Kidney glomerular epithelial cell (primary cell): ENCODE results near the gene ESYT3.
A peak's percentile ranks its signal among the peaks of the same experiment; 100 is the strongest.

ENCODE experiments used
- DNase-seq: peaks from one replicate; lab custom pipeline; 2025; lab: John Stamatoyannopoulos, UW

The ESYT3 gene, protein sequence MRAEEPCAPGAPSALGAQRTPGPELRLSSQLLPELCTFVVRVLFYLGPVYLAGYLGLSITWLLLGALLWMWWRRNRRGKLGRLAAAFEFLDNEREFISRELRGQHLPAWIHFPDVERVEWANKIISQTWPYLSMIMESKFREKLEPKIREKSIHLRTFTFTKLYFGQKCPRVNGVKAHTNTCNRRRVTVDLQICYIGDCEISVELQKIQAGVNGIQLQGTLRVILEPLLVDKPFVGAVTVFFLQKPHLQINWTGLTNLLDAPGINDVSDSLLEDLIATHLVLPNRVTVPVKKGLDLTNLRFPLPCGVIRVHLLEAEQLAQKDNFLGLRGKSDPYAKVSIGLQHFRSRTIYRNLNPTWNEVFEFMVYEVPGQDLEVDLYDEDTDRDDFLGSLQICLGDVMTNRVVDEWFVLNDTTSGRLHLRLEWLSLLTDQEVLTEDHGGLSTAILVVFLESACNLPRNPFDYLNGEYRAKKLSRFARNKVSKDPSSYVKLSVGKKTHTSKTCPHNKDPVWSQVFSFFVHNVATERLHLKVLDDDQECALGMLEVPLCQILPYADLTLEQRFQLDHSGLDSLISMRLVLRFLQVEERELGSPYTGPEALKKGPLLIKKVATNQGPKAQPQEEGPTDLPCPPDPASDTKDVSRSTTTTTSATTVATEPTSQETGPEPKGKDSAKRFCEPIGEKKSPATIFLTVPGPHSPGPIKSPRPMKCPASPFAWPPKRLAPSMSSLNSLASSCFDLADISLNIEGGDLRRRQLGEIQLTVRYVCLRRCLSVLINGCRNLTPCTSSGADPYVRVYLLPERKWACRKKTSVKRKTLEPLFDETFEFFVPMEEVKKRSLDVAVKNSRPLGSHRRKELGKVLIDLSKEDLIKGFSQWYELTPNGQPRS

DNA sequence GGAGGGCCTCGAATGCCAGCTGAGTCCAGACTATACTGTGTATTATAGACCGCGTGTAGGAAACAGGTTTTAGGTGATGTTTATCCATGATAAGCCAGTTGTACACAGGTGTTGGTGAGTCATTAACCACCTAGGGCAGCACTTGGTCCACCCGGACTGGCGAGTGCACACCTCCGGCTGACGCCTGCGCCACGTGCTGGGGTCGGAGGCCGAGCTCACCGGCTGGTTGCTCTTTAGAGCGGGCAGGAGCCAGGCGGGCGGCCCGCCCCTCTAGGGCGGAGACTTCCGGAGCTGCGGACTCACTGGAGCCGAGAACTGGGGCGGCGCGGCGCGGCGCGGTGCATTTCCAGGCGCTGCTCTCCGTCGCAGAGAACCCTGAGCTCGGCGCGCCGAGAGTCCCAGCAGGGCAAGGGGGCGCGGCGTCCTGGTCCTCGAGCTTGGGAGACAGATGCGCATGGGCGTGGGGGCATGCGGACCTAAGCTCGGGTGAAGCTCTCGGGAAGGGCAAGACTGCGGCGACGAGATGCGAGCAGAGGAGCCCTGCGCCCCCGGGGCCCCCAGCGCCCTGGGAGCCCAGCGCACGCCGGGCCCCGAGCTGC, at the start of gene ESYT3:
Gene ESYT3 (plus strand): TSS at position 341 of the 599 bp plus-strand sequence. CDS start 183 bp downstream, at position 524.
- DNase-seq: peak; percentile 30

DNA sequence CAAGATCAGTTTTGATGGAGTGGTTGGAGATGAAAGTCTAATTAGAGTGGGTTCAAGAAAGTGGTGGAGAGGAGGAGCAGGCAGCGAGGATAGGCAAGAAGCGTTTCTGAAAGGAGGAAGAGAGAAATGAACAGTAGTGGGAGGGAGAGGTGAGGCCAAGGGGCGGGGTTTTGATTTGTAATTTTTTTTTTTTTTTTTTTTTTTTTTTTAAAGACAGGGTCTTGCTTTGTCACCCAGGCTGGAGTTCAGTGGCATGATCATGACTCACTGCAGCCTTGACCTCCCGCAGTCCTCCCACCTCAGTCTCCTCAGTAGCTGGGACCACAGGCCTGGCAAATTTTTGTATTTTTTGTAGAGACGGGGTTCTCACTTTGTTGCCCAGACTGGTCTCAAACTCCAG, 49.4 kb upstream of the ESYT3 start:
- DNase-seq: no peak

DNA sequence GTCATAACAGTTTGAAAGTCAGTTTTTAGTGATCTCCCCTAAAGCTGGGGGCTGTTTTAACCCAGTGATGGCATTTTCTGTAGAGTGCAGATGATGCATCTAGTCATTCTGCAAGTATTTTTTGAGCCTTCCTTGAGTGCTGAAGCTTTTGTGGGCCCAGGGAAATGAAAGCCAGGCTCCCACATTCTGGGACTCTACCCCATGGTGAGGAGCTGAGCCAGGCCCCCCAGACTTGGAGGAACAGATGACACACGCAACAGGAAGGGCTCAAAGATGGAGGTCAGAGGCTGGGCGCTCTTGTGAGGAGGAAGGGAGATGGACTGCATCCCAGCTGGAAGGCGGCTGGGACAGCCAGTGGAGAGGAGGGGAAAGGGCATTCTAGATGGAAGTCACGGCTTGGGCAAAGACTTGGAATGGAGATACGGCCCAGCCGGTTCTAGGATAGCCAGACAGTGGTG, 45.2 kb upstream of the ESYT3 start:
- no peak for DNase-seq

DNA sequence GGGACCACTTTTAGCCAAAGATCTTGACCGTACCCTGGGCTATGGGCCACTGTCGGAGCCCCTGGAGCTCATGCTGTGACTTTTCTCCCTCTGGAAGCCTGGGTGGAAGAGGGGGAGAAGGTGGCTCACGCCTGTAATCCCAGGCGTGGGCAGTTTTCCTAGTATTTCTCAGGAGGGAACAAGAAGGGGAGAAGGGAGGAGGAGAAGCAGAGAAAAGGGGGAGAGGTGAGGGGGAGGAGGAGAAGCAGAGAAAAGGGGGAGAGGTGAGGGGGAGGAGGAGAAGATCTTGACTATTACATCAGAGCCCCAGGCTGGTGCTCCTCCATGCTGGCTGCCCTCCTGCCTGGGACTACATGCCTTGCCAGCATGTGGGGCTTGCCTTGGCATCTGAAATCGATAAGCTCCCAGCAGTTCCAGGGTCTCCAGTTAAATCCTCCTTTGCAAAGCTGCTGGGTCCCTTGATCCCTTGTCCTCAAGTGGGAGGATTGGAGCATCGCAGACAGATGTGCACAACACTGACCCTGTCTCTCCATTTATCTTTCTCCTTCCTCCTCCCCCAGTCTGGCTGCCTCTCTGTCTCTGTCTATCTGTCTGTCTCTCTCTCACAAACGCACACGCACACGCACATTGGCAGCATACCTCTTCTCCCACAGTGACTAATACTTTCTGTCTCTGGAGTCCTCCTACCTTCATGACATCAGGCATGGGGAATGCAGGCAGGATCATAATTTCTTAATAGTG, 44.4 kb upstream of the ESYT3 start:
- DNase-seq: peak; percentile 99

DNA sequence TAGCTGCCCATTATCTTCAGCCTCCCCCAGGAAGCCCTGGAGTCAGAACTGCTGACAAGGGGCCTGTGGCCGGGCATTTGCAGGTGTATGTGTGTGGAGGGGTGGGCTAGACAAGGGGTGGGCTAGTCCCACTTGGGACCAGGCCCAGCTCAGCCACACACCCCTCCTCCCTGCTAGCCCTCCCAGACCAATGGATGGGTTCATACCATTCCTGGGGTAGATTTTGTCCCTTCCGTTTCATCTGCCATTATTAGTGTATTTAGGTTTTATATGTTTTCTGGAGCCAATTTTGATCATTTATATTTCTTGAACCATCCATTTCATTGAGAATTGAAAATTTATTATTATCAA, 43.9 kb upstream of the ESYT3 start:
- DNase-seq: no peak

DNA sequence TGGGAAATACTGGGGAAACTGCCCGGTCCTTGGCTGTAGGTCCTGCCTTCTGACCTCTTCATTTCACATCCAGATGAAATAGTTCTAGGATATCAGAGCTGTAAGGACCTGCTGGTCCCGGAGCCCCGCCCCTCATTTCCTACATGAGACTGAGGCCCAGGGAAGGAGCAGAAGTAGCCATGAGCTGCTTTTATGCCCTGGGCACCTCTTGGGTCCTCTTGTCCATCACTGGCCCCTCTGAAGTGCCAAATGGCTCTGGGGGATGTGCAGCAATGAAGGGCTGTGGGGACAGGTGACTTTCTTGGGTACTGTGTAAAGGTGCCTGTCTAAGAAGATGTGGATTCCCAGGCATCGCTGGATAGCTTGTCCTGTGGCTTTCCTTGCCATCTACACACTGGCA, 40.3 kb upstream of the ESYT3 start:
- no peak for DNase-seq

DNA sequence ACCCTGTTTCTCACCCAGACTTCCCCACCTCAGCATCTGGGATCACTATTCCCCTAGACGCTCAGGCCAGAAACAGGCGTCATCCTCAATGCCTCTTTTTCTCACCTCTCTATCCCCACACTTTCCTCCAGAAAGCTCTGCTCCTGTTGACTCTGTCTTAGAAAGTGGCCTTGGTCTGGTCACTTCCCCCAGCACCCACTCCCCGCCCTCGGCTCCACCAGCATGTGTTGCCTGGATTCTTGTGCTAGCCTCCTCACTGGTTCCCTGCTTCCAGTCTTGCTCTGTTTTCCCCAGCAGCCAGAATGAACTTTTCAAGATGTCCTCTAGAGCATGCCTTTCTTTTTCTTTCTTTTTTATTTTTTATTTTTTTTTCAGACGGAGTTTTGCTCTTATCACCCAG, 39.7 kb upstream of the ESYT3 start:
- no peak for DNase-seq

DNA sequence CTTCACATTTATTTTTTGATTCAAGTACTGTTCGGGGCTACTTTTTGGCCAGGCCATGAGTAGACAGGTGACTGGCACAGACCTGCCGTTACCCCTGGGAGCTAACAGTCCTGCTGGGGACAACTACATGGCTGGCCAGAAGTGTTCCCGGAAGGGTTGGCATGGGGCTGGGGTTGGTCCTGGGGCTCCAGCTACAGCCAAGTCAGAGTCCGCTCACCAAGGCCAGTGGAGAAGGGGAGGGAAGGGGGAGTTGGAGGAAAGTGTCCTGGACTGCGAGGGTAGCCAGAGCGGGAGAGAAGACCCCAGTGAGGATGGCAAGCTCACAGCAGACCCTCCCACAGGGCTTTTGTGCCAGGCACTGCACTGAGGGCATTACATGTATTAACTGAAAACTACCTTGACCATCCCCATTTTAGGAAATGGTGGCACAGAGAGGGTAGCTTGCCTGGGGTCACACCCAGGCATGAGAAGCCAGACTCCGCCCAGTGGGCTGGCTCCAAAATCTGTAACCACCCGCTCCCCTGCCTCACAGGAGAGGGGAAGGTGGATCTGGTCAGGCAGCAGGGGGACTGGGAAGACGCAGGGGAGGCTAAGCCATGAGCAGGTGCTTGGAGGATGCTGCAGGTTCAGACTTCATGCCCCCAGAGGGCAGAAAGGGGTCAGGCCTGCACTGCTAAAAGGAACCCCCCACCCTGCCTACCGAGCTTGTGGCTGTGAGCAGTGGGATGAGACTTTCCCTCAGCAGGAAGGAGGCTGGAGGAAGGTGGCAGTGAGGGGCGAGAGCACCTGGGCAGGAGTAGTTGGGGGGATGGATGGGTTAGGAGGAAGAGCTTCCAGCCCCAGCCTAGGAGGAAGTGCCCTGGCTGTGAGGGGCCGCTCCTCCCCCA, 38.3 kb upstream of the ESYT3 start:
- DNase-seq: no peak

DNA sequence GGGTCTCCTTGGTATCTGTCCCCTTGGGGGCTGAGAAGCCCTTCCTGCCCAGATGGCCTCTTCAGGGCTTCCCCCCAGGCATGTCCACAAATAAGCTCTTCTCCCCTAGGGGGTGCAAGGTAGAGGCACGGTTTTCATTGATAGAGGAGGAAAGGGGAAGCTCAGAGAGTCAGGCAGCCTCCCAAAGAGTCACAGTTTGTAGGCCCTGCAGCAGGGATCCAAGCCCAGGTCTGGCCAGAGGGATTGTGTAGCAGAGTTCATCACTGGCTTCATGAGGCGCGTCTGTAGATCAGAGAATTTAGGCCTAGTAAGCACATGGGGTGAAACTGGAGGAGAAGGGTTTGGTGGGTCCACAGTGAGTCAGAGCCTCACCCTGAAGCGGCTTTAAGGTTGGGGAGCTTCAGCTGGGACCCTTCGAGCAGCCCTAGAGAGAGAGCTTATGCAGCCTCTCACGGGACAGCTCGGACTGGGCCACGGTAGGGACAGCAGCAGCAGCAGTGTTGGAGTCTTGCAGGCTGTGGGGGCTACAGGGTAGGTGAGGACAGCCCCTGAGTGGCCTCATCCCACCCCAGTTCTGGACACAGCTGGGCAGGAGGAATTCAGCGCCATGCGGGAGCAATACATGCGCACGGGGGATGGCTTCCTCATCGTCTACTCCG, 37.5 kb upstream of the ESYT3 start:
- no peak for DNase-seq

DNA sequence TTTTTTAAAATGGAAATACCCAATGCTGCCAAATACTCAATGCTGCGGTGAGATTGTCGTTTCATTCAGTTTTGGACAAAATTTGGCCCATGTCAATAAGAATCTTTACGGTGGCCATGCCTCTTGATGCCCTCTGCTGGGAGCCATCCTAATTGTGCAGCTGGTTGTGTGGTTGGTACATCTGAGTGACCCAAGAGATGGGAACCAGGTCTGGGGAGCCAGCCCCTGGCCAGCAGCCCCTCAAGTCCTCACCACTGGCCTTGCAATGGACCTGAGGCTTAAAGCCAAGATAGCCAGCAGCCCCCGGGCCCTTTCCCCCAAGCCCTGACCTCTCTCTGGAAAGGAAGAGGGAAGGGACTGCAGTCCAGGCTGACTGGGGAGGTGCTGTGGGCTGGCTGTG, 36.4 kb upstream of the ESYT3 start:
- no peak for DNase-seq

DNA sequence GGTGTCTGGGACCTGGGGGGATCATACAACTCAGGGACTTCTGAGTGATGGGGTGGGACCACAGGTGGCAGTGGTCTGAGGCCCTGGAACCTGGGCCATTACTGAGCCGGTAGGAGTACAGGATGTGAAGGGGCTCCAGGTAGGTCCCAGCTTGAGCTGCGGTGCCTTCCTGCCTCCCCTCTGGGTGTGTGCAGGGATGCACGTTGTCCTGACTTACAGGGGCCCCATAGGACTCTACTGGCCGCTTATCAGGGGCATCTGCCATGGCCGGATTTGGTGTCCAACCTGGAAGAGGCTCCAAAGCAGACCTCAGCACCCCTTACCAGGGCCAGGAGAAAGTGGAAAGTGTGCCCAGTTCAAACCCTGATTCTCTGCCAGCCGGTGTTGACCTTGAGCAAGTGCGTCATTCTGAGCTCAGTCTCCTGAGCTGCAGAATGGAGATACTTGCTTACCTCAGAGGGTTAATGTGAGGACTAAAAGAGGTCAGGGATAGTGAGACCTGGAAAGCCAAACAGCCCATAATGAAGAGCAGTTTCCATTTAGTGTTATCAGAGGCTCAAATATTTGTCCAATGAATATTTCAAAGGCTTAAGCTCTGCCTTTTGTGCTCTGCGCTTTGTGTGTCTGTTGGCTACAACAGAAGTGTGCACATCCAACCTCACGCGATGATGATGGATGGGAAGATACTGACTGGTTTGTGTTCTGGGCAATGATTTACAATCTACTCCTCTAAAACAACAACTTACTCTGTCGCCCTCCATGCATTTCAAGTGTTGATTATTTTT, 35.4 kb upstream of the ESYT3 start:
- DNase-seq: peak; percentile 5

DNA sequence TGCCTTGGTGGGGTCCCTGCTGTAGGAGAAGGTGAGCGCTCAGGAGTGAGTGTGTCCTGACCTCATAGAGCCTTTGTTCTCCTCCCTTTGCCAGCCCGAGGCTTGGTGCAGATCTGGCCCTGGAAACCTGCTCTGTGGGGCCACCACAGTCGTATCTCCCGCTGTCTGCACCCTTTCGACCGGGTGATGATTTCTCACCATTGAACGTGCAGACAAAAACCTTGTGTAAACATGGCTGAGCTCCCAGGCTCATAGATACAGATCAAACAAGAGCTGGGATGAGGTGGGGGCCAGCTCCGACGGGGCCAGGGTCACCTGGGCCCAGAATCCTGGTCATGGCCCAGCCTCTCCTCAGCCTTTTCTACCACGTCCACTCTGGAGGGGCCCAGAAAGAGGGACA, 34.6 kb upstream of the ESYT3 start:
- no peak for DNase-seq

DNA sequence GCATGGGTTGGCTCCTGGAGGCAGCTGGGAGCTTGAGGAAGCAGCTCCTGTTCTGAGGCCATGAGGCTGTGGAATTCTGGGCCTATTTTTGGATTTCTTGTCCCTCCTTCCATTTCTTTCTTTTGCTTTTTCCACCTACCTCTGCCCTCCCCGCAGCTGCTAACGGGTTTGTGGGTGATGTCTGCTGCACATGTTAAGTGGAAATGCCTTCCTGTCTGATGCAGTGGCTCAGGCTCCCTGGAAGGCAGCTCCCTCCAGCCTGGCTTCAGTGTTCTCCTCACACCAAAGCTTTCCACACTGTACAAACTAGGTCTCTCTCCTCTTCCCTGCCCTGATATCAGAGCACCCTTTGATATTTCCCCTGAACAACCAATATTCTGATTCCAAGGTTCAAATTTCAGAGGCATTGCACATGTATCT, 33.8 kb upstream of the ESYT3 start:
- DNase-seq: no peak

DNA sequence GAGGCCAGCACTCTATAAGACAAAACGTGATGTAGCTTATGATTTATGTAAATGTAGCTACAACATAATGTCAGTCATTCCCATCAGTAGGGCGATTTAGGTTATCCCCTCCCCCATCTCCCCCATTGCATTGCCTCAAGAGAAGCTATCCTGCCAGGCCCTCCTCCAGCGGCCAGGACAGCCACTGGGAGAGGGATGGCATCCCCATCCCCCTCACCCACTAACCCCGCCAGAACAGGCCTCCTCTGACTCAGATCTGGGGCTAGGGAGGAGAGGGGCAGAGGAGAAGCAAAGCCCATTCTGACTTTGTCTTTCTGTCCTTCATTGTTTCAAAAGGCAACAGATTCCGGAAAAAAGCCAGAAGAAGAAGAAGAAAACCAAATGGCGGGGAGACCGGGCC, 32.6 kb upstream of the ESYT3 start:
- DNase-seq: no peak

DNA sequence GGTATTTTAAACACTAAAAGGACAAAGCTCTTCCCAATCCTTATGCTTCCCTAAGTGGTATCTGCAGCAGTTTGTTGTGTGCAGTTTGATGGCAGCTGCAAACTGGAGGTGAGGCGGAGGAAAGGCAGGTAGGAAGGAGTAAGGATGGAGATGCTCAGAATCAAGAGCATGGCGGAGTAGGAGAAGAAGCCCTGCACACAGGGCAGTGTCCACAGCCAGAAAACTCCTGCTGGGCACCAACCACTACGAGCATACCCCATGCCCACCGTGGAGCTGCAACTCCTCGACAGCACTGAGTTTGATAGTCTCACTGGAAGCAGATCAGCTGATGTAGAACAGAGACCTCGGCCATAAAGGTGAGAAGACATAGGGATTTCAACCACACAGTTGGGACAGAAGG, 30.3 kb upstream of the ESYT3 start:
- no peak for DNase-seq

DNA sequence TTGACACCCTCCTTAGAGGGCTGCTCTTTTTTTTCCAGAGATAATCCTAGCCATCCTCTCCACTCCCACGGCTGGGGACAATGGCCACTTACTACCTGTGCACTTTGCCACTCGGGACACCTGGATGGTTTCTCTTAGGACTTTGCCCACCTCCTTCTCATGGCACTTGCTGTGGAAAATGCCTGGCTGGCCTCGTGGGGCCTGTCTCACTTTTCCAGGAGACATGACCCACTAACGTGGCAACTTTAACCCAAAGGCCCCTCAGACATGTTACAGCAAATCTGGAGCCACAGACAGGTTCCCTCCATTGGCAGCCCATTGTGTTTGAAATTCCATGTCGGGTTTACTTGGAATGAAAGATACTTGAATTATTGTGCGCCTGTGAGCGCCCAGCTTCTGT, 29.4 kb upstream of the ESYT3 start:
- no peak for DNase-seq

DNA sequence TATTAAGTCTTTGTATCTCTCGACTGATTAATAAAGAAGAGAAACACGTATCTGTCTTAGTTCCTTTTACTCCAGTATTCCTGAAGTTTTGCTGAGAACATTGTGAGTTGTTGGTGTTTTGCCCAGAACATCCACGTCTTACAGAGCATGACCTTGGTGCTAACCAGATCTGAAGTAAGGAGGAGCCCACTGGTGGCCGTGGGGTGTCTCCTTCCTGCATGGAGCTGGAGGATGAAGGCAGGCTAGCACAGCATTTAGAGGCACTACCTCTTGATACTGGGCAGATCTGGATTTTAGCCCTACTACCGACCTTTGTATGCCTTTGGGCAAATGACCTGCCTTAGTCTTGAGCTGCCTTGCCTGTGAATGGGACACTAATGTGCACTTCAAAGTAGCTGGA, 28.9 kb upstream of the ESYT3 start:
- DNase-seq: no peak

DNA sequence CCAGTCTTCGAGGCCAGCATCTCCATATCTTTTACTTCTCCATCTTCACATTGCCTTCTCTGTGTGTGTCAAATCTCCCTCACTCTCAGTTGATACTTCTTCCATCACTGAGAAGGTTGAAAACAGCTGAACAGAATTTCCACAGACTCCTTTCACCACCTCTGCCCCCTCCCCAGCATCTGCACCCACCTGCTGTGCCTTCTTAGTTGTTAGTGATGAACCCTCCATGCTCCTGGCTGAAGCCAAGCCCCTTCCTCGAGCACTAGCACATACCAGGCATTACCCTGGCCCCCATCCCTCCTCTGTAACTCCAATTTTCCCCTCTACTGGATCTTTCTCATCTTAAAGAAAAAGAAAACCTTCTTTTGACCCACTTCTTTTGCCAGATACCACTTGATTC, 27.8 kb upstream of the ESYT3 start:
- no peak for DNase-seq

DNA sequence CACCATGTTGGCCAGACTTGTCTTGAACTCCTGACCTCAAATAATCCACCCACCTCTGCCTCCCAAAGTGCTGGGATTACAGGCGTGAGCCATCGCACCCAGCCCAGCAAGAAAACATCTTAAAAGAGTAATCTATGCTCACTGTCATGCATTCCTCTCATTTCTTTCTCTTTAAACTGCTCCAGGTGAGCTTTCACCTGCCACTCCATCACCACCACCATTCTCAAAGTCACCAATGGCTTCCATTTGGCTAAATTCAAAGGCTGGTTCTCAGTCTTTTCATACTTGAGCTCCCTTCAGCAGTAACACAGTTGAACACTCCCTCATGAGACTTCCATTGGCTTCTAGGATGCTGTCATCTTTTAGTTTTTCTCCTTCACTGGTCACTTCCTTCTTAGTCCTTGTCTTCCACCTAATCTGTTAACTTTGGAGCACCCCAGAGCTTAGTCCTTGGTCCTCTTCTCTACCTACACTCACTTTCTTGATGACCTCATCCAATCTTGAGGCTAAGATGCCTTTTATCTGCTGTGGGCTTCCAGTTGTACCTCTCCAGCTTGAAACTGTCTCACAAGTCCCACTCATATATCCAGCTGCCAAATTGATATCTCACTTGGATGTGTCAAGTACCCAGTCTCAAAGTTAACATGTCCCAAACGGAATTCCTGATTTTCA, 27.0 kb upstream of the ESYT3 start:
- no peak for DNase-seq
